Measurements from ENCODE around the gene LRRC1. TPM values are rescaled to one million over a fixed set of nuclear protein-coding genes. Genes with fewer than 3 reads are reported as not detected.
"Not testable (repeated sequence)": the region's sequence is repeated elsewhere in the genome, so short reads cannot be mapped to it uniquely, and the experiment has no call there.

Gene LRRC1
- total RNA-seq, 1 donor from 2014 or later = 17.8 TPM

GRCh38 chr6:53792973-53793317 lies 1.9 kb upstream of the LRRC1 start:
- no peak for DNase-seq (ENCODE audit: low spot score)

GRCh38 chr6:53793318-53794136 lies 1.3 kb upstream of the LRRC1 start:
- peak; percentile 94 for DNase-seq (ENCODE audit: low spot score)

GRCh38 chr6:53794137-53794719 lies 577 bp upstream of the LRRC1 start:
- DNase-seq (ENCODE audit: low spot score) = peak; percentile 88

- no peak for DNase-seq (ENCODE audit: low spot score)
Observed at GRCh38 chr6:53795340-53795701, 516 bp downstream of the LRRC1 start.

GRCh38 chr6:53795702-53796450 lies 1.1 kb downstream of the LRRC1 start:
- peak; percentile 29 for DNase-seq (ENCODE audit: low spot score)

- peak; percentile 19 for DNase-seq (ENCODE audit: low spot score)
Observed at GRCh38 chr6:53796451-53796780, 1.6 kb downstream of the LRRC1 start.

- no peak for DNase-seq (ENCODE audit: low spot score)
Observed at GRCh38 chr6:53796791-53797190, 2.0 kb downstream of the LRRC1 start.

- DNase-seq (ENCODE audit: low spot score) = no peak
Observed at GRCh38 chr6:53797304-53797703, 2.5 kb downstream of the LRRC1 start.

GRCh38 chr6:53799340-53799739 lies 4.5 kb downstream of the LRRC1 start:
- no peak for DNase-seq (ENCODE audit: low spot score)

GRCh38 chr6:53801022-53801421 lies 6.2 kb downstream of the LRRC1 start:
- no peak for DNase-seq (ENCODE audit: low spot score)

- no peak for DNase-seq (ENCODE audit: low spot score)
Observed at GRCh38 chr6:53802582-53802981, 7.8 kb downstream of the LRRC1 start.

- peak; percentile 22 for DNase-seq (ENCODE audit: low spot score)
Observed at GRCh38 chr6:53803081-53803860, 8.5 kb downstream of the LRRC1 start.

- DNase-seq (ENCODE audit: low spot score) = no peak
Observed at GRCh38 chr6:53805016-53805415, 10.2 kb downstream of the LRRC1 start.

GRCh38 chr6:53805725-53806124 lies 10.9 kb downstream of the LRRC1 start:
- no peak for DNase-seq (ENCODE audit: low spot score)

GRCh38 chr6:53807606-53808005 lies 12.8 kb downstream of the LRRC1 start:
- DNase-seq (ENCODE audit: low spot score) = not testable (repeated sequence)

- no peak for DNase-seq (ENCODE audit: low spot score)
Observed at GRCh38 chr6:53808302-53808881, 13.6 kb downstream of the LRRC1 start.

- DNase-seq (ENCODE audit: low spot score) = no peak
Observed at GRCh38 chr6:53809691-53810090, 14.9 kb downstream of the LRRC1 start.

GRCh38 chr6:53811082-53811481 lies 16.3 kb downstream of the LRRC1 start:
- peak; percentile 23 for DNase-seq (ENCODE audit: low spot score)

- DNase-seq (ENCODE audit: low spot score) = no peak
Observed at GRCh38 chr6:53811746-53812145, 16.9 kb downstream of the LRRC1 start.

- no peak for DNase-seq (ENCODE audit: low spot score)
Observed at GRCh38 chr6:53813096-53813495, 18.3 kb downstream of the LRRC1 start.

- DNase-seq (ENCODE audit: low spot score) = no peak
Observed at GRCh38 chr6:53813801-53814200, 19.0 kb downstream of the LRRC1 start.

GRCh38 chr6:53814353-53814752 lies 19.5 kb downstream of the LRRC1 start:
- DNase-seq (ENCODE audit: low spot score) = no peak
